Measurements from ENCODE around the gene DCLK1.

- no peak for TF ChIP-seq MAX (IDR thresholded peaks at IDR 0.05)
- no peak for TF ChIP-seq POLR2A (IDR thresholded peaks at IDR 0.05; ENCODE audit: borderline replicate concordance, extremely low read depth, insufficient read depth, insufficient read length)
- TF ChIP-seq CTCF (IDR thresholded peaks at IDR 0.05 in 2 of 3, conservative IDR thresholded peaks at IDR 0.05 in 1 of 3; ENCODE audit: borderline replicate concordance in 1 of 3, insufficient read depth in 1 of 3, low read depth in 2 of 3, low read length in 2 of 3) = no peak
- TF ChIP-seq EZH2 (IDR thresholded peaks at IDR 0.05) = no peak
- no peak for TF ChIP-seq EGR1 (IDR thresholded peaks at IDR 0.05; ENCODE audit: low read depth)
- TF ChIP-seq, protein P1, sequence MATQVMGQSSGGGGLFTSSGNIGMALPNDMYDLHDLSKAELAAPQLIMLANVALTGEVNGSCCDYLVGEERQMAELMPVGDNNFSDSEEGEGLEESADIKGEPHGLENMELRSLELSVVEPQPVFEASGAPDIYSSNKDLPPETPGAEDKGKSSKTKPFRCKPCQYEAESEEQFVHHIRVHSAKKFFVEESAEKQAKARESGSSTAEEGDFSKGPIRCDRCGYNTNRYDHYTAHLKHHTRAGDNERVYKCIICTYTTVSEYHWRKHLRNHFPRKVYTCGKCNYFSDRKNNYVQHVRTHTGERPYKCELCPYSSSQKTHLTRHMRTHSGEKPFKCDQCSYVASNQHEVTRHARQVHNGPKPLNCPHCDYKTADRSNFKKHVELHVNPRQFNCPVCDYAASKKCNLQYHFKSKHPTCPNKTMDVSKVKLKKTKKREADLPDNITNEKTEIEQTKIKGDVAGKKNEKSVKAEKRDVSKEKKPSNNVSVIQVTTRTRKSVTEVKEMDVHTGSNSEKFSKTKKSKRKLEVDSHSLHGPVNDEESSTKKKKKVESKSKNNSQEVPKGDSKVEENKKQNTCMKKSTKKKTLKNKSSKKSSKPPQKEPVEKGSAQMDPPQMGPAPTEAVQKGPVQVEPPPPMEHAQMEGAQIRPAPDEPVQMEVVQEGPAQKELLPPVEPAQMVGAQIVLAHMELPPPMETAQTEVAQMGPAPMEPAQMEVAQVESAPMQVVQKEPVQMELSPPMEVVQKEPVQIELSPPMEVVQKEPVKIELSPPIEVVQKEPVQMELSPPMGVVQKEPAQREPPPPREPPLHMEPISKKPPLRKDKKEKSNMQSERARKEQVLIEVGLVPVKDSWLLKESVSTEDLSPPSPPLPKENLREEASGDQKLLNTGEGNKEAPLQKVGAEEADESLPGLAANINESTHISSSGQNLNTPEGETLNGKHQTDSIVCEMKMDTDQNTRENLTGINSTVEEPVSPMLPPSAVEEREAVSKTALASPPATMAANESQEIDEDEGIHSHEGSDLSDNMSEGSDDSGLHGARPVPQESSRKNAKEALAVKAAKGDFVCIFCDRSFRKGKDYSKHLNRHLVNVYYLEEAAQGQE (IDR thresholded peaks at IDR 0.05; ENCODE audit: low read depth) = no peak
- no peak for TF ChIP-seq POLR2AphosphoS5 (IDR thresholded peaks at IDR 0.05; ENCODE audit: low read depth, low read length)
- TF ChIP-seq TCF7L2 (IDR thresholded peaks at IDR 0.05; ENCODE audit: borderline replicate concordance, extremely low read depth, insufficient read depth, insufficient read length) = no peak
- TF ChIP-seq SIN3A (IDR thresholded peaks at IDR 0.05; ENCODE audit: low read depth) = no peak
- no peak for TF ChIP-seq JUND (IDR thresholded peaks at IDR 0.05)
Observed at GRCh38 chr13:35851881-35852280, 279.3 kb downstream of the DCLK1 start.
